Neural progenitor cell (in vitro differentiated cells): Measurements from ENCODE around the gene PRDM11.

Experiments used
- CTCF ChIP-seq: fragments of 200-600 bp; sonication (generic); IDR thresholded peaks from 2 replicates; pipeline ENCODE4 v1.5.1; 2017; ENCODE audit warnings: antibody characterized with exemption, mild to moderate bottlenecking
- EZH2phosphoT487 ChIP-seq: fragments of 200-600 bp; sonication (generic); IDR thresholded peaks from 2 replicates; pipeline ENCODE4 v1.6.1; 2017; ENCODE audit warnings: antibody characterized with exemption

DNA sequence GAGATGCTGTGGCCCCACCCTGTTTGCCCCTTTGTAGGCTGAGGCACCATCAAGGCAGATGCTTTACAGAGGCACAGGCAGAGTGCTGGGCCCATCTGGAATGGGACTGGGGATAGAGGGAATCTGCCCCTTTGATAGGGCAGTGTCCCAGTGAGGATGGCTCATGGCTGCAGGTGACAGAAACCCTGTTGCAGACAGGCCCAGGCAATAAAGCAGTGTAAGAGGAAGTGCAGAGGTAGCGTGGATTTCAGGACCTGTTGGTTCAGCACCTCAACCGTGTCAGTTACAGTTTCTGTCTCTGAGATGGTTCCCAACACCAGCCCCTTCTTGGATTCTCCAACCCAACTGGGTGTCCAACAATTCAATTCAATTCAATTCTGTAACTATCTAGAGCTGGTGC is 25.1 kb downstream of the PRDM11 start:
- TF ChIP-seq CTCF: no peak
- no peak for TF ChIP-seq EZH2phosphoT487
